Epithelial cell of esophagus (primary cell): ENCODE results near the gene SNX6.

Experiments used
- DNase-seq: peaks from one replicate; pipeline ENCODE4 v3.0.0; 2010; ENCODE audit warnings: low read depth
- H3K4me3 ChIP-seq: 2 replicates; pipeline ENCODE4 v1.5.1; 2011; ENCODE audit warnings: mild to moderate bottlenecking, low read length, control low read depth
- CTCF ChIP-seq: IDR thresholded peaks from 2 replicates; pipeline ENCODE4 v1.5.1; 2011; ENCODE audit warnings: low read depth, mild to moderate bottlenecking, low read length, control low read depth, inconsistent platforms; ENCODE audit not compliant: insufficient read depth; ENCODE audit errors: missing control alignments

The SNX6 gene

DNA sequence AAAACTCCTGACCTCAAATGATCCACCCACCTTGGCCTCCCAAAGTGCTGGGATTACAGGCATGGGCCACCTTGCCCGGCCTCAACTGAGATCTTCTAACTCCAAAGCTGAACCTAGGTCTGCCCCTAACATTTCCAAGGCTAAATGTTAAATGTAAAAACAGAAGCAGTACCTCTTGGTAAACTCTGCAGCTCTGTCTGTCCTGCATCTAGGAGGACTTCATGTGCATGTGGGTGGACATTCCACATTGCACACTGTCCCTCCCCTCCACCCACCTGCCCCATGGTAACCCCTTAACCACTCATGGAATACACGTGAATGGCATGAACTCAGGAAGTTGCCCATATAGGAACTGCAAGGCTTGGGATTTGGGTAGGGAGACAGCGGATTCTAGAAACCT is 33.1 kb downstream of the SNX6 start:
- no peak for DNase-seq
- no peak for TF ChIP-seq CTCF
- no peak overlapping the region for H3K4me3 ChIP-seq

DNA sequence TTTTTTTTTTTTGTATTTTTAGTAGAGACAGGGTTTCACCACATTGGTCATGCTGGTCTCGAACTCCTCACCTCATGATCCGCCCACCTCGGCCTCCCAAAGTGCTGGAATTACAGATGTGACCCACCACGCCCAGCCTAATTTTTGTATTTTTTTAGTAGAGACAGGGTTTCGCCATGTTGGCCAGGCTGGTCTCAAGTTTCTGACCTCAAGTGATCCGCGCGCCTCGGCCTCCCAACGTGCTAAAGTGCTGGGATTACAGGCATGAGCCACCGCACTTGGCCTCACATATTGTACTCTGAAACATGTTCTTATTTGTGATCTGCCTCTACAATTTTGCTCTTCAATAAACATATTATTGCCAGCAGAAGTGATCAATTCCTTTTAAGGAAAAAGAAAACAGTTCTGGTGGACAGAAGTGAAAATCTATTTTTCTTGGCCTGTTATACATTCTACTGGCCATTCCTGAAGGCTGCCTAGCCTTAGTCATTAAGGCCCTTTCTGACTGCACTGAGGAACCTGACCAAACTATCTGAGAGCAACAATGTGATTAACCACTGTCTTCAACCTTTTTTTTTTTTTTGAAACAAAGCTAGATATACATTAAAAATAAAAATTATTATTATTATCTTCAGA is 36.1 kb downstream of the SNX6 start:
- DNase-seq: no peak
- no peak overlapping the region for H3K4me3 ChIP-seq
- TF ChIP-seq CTCF: no peak

GRCh38 chr14:34592623-34593022 is 37.3 kb downstream of the SNX6 start:
- TF ChIP-seq CTCF: no peak
- H3K4me3 ChIP-seq: no peak overlapping the region
- DNase-seq: no peak

DNA sequence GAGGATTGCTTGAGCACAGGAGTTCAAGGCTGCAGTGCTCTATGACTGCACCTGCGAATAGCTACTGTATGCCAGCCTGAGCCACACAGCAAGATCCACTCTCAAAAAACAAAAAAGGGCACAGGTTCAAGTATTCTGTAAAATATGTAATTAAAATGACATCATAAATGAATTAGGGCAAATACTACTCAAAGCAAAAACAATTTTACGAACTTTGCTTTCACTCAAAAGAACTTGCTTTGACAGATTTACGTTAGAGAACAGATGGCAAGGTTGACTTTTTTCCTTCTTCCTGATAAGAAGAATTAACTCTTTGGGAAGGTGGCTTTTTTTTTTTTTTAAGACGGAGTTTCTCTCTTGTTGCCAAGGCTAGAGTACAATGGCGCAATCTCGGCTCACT is 46.4 kb downstream of the SNX6 start:
- DNase-seq: no peak
- no peak for TF ChIP-seq CTCF
- no peak overlapping the region for H3K4me3 ChIP-seq

DNA sequence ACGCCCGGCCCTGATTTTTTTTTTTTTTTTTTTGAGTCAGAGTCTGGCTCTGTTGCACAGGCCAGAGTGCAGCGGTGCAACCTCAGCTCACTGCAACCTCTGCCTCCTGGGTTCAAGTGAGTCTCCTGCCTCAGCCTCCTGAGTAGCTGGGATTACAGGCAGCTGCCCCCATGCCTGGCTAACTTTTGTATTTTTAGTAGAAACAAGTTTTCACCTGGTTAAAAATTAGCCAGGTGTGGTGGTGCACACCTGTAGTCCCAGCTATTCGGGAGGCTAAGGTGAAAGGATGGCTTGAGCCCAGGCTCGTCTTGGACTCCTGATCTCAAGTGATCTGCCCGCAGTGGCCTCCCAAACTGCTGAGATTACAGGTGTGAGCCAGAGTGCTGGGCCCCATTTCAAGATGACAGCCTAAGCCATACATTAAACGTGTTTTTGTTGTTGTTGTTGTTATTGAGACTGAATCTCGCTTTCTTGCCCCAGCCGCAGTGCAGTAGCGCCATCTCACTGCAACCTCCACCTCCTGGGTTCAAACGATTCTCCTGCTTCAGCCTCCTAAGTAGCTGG is 47.7 kb downstream of the SNX6 start:
- no peak overlapping the region for H3K4me3 ChIP-seq
- TF ChIP-seq CTCF: no peak
- DNase-seq: no peak

- no peak for DNase-seq
- no peak for TF ChIP-seq CTCF
- H3K4me3 ChIP-seq: no peak overlapping the region
Observed at GRCh38 chr14:34580381-34580780, 49.6 kb downstream of the SNX6 start.

GRCh38 chr14:34571771-34572170 is 58.2 kb downstream of the SNX6 start:
- no peak for TF ChIP-seq CTCF
- DNase-seq: no peak
- H3K4me3 ChIP-seq: no peak overlapping the region
